Endothelial cell (in vitro differentiated cells): Measurements from ENCODE around the gene ECPAS. TPM values are rescaled to one million over a fixed set of nuclear protein-coding genes. Genes with fewer than 3 reads are reported as not detected.
A peak's percentile ranks its signal among the peaks of the same experiment; 100 is the strongest.

Source experiments
- DNase-seq: peaks from one replicate; pipeline ENCODE4 v3.0.0; 2021; ENCODE audit warnings: low spot score
- H3K27ac Mint-ChIP-seq: one replicate; pipeline ENCODE4 v1.8.0; 2021; ENCODE audit warnings: mixed read lengths, inconsistent platforms; ENCODE audit not compliant: unreplicated experiment
- H3K27me3 Mint-ChIP-seq: one replicate; pipeline ENCODE4 v1.8.0; 2021; ENCODE audit warnings: mild to moderate bottlenecking, moderate library complexity, mixed read lengths, inconsistent platforms; ENCODE audit not compliant: unreplicated experiment
- H3K36me3 Mint-ChIP-seq: one replicate; pipeline ENCODE4 v1.8.0; 2021; ENCODE audit warnings: mild to moderate bottlenecking, low read depth, mixed read lengths, inconsistent platforms; ENCODE audit not compliant: unreplicated experiment
- H3K4me1 Mint-ChIP-seq: one replicate; pipeline ENCODE4 v1.8.0; 2021; ENCODE audit warnings: mild to moderate bottlenecking, mixed read lengths, inconsistent platforms; ENCODE audit not compliant: unreplicated experiment
- H3K4me3 Mint-ChIP-seq: one replicate; pipeline ENCODE4 v1.8.0; 2021; ENCODE audit warnings: mild to moderate bottlenecking, mixed read lengths, inconsistent platforms; ENCODE audit not compliant: unreplicated experiment
- H3K9me3 Mint-ChIP-seq: one replicate; pipeline ENCODE4 v1.8.0; 2021; ENCODE audit warnings: mixed read lengths, inconsistent platforms; ENCODE audit not compliant: unreplicated experiment
- long read RNA-seq: library from polyadenylated mRNA; unstranded; transcript quantifications from one replicate; pipeline ENCODE4 v2.0.0, GENCODE V29; 2020; ENCODE audit not compliant: unreplicated experiment
- total RNA-seq: library from RNA; stranded (reverse); fragmentation: NEBNext Ultra II Directional; extraction: Animal tissue kit (Norgen Biotek cat#: 25700); gene quantifications from one replicate; pipeline ENCODE4 v1.2.1, GENCODE V29; 2021; ENCODE audit not compliant: unreplicated experiment
- TF ChIP-seq, protein P1 (sequence below): fragments of 200-600 bp; sonication (generic); IDR thresholded peaks from one replicate; pipeline ENCODE4 v1.5.0; 2021; ENCODE audit warnings: antibody characterized with exemption; ENCODE audit not compliant: unreplicated experiment

The ECPAS gene
- 111 TPM for total RNA-seq
- long read RNA-seq, partial matches to known transcripts: 4 of 5 reads
- long read RNA-seq, other reads (novel, unspliced or antisense): 1 of 5 reads

GRCh38 chr9:111483858-111484571 lies at the start of gene ECPAS:
Gene ECPAS, minus strand, starts transcription at chr9:111484383. Its CDS starts 11,465 bp downstream, at chr9:111472918.
- Mint-ChIP-seq H3K27me3 (peaks cover 8% of the 10 kb centered on the region), H3K4me1 (peaks cover 19% of the 10 kb centered on the region), H3K27ac (peak within 1 kb of the TSS; percentile 95), H3K36me3 (peaks cover 4% of the 10 kb centered on the region), H3K4me3 (peak within 1 kb of the TSS; percentile 94), H3K9me3 (no peaks in the 10 kb centered on the region)
- TF ChIP-seq, protein P1, sequence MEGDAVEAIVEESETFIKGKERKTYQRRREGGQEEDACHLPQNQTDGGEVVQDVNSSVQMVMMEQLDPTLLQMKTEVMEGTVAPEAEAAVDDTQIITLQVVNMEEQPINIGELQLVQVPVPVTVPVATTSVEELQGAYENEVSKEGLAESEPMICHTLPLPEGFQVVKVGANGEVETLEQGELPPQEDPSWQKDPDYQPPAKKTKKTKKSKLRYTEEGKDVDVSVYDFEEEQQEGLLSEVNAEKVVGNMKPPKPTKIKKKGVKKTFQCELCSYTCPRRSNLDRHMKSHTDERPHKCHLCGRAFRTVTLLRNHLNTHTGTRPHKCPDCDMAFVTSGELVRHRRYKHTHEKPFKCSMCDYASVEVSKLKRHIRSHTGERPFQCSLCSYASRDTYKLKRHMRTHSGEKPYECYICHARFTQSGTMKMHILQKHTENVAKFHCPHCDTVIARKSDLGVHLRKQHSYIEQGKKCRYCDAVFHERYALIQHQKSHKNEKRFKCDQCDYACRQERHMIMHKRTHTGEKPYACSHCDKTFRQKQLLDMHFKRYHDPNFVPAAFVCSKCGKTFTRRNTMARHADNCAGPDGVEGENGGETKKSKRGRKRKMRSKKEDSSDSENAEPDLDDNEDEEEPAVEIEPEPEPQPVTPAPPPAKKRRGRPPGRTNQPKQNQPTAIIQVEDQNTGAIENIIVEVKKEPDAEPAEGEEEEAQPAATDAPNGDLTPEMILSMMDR: no peak
- DNase-seq: peak; percentile 74

GRCh38 chr9:111533099-111533790 lies 49.1 kb upstream of the ECPAS start:
- Mint-ChIP-seq H3K36me3 (peaks cover 49% of the 10 kb centered on the region), H3K27ac (no peak overlapping the region), H3K4me3 (peak overlapping the region; percentile 67), H3K27me3 (no peaks in the 10 kb centered on the region), H3K9me3 (peaks cover 14% of the 10 kb centered on the region), H3K4me1 (peaks cover 4% of the 10 kb centered on the region)
- TF ChIP-seq, protein P1: no peak
- no peak for DNase-seq

DNA sequence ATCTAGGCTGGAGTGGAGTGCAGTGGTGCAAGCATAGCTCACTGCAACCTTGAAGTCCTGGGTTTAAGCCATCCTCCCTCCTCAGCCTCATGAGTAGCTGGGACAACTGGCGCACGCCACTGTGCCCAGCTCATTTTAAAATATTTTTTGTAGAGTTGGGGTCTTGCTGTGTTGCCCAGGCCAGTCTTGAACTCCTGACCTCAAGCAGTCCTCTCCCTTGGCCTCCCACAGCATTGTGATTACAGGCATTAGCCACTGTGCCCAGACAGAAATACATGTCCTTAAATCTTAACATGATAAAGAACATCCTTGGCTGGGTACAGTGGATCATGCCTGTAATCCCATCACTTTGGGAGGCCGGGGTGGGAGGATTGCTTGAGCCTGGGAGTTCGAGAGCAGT lies 47.5 kb upstream of the ECPAS start:
- peaks cover 10% of the 10 kb centered on the region for H3K9me3 Mint-ChIP-seq
- no peaks in the 10 kb centered on the region for H3K27me3 Mint-ChIP-seq
- no peak overlapping the region for H3K27ac Mint-ChIP-seq
- peaks cover 38% of the 10 kb centered on the region for H3K36me3 Mint-ChIP-seq
- no peak for DNase-seq
- peaks cover 9% of the 10 kb centered on the region for H3K4me1 Mint-ChIP-seq
- no peak overlapping the region for H3K4me3 Mint-ChIP-seq
- TF ChIP-seq, protein P1: no peak

DNA sequence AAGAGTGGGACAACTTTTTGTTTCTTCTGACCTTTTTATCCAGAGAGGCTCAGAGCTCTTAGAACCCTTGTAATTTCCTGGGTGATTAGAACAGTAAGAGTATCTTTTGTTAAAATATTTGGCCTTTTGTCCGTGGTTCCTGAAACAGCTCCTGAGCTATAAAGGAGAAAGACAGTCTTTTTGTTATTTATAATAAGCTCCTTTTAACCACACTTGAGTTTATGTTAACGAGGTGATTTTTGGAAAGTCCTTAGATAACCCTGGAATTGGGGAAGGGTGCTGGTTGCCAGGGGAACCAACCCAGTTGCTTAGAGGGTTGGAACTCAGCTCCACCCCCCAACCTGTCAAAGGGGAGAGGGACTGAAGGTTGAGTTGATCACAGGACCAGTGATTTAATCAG lies 45.6 kb upstream of the ECPAS start:
- Mint-ChIP-seq H3K4me1 (peaks cover 21% of the 10 kb centered on the region), H3K27me3 (peaks cover 8% of the 10 kb centered on the region), H3K36me3 (peaks cover 36% of the 10 kb centered on the region), H3K4me3 (no peak overlapping the region), H3K9me3 (peaks cover 6% of the 10 kb centered on the region), H3K27ac (peak overlapping the region; percentile 48)
- TF ChIP-seq, protein P1: no peak
- no peak for DNase-seq

DNA sequence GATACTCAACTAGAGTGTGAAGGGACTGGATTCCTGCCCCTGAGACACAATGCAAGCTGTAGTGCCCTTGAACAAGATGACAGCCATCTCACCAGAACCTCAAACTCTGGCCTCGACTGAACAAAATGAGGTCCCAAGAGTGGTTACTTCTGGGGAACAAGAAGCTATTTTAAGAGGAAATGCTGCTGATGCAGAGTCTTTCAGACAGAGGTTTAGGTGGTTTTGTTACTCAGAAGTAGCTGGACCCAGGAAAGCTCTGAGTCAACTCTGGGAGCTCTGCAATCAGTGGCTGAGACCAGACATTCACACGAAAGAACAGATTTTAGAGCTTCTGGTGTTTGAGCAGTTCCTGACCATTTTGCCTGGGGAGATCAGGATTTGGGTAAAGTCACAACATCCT lies 43.2 kb upstream of the ECPAS start:
- Mint-ChIP-seq H3K27me3 (peaks cover 13% of the 10 kb centered on the region), H3K27ac (no peak overlapping the region), H3K4me3 (no peak overlapping the region), H3K4me1 (peaks cover 39% of the 10 kb centered on the region), H3K36me3 (peaks cover 23% of the 10 kb centered on the region), H3K9me3 (no peaks in the 10 kb centered on the region)
- no peak for DNase-seq
- TF ChIP-seq, protein P1: no peak
